ENCODE data around the gene PPP4C.

The PPP4C gene

GRCh38 chr16:30131869-30132475, 56.2 kb downstream of the PPP4C start:
- DNase-seq: no peak

- DNase-seq: no peak
Observed at GRCh38 chr16:30132591-30132990, 56.8 kb downstream of the PPP4C start.
